ENCODE measurements around the gene DLG3.

Gene DLG3

GRCh38 chrX:70476166-70476933 is 31.7 kb downstream of the DLG3 start:
- no peak for DNase-seq (ENCODE audit: low read depth in 2 of 3, low spot score in 1 of 3)

GRCh38 chrX:70476934-70477733 is 32.5 kb downstream of the DLG3 start:
- DNase-seq (ENCODE audit: low read depth in 2 of 3, low spot score in 1 of 3) = no peak

- DNase-seq (ENCODE audit: low read depth in 2 of 3, low spot score in 1 of 3) = no peak
Observed at GRCh38 chrX:70477734-70478075, 33.1 kb downstream of the DLG3 start.

GRCh38 chrX:70478526-70479245 is 34.1 kb downstream of the DLG3 start:
- no peak for DNase-seq (ENCODE audit: low read depth in 2 of 3, low spot score in 1 of 3)

GRCh38 chrX:70479247-70479921 is 34.7 kb downstream of the DLG3 start:
- no peak for DNase-seq (ENCODE audit: low read depth in 2 of 3, low spot score in 1 of 3)

- DNase-seq (ENCODE audit: low read depth in 2 of 3, low spot score in 1 of 3) = no peak
Observed at GRCh38 chrX:70479922-70480659, 35.5 kb downstream of the DLG3 start.

GRCh38 chrX:70480660-70481018 is 36.0 kb downstream of the DLG3 start:
- no peak for DNase-seq (ENCODE audit: low read depth in 2 of 3, low spot score in 1 of 3)

- no peak for DNase-seq (ENCODE audit: low read depth in 2 of 3, low spot score in 1 of 3)
Observed at GRCh38 chrX:70481471-70482270, 37.0 kb downstream of the DLG3 start.

GRCh38 chrX:70482300-70482699 is 37.7 kb downstream of the DLG3 start:
- DNase-seq (ENCODE audit: low read depth in 2 of 3, low spot score in 1 of 3) = no peak

- no peak for DNase-seq (ENCODE audit: low read depth in 2 of 3, low spot score in 1 of 3)
Observed at GRCh38 chrX:70485466-70485865, 40.8 kb downstream of the DLG3 start.

GRCh38 chrX:70488856-70489255 is 44.2 kb downstream of the DLG3 start:
- DNase-seq (ENCODE audit: low read depth in 2 of 3, low spot score in 1 of 3) = no peak

GRCh38 chrX:70494441-70494840 is 49.8 kb downstream of the DLG3 start:
- DNase-seq (ENCODE audit: low read depth in 2 of 3, low spot score in 1 of 3) = no peak

- no peak for DNase-seq (ENCODE audit: low read depth in 2 of 3, low spot score in 1 of 3)
Observed at GRCh38 chrX:70496491-70496890, 51.9 kb downstream of the DLG3 start.

GRCh38 chrX:70497026-70497425 is 52.4 kb downstream of the DLG3 start:
- no peak for DNase-seq (ENCODE audit: low read depth in 2 of 3, low spot score in 1 of 3)

- DNase-seq (ENCODE audit: low read depth in 2 of 3, low spot score in 1 of 3) = no peak
Observed at GRCh38 chrX:70498129-70498528, 53.5 kb downstream of the DLG3 start.

- no peak for DNase-seq (ENCODE audit: low read depth in 2 of 3, low spot score in 1 of 3)
Observed at GRCh38 chrX:70500826-70501225, 56.2 kb downstream of the DLG3 start.

- DNase-seq (ENCODE audit: low read depth in 2 of 3, low spot score in 1 of 3) = peak in 1 of 3 donors; percentile 20
Observed at GRCh38 chrX:70504772-70505450, 60.3 kb downstream of the DLG3 start.

GRCh38 chrX:70505451-70505841 is 60.8 kb downstream of the DLG3 start:
- no peak for DNase-seq (ENCODE audit: low read depth in 2 of 3, low spot score in 1 of 3)

- DNase-seq (ENCODE audit: low read depth in 2 of 3, low spot score in 1 of 3) = no peak
Observed at GRCh38 chrX:70508296-70508911, 63.8 kb downstream of the DLG3 start.

All from stimulated activated CD4-positive, alpha-beta T cell treated with anti-CD3 and anti-CD28 coated beads, Interleukin-12 subunit alpha, Interleukin-12 subunit beta, amount 100 ng/mL, for 48 hours (primary cell).